HG02852 (cell line): Measurements from ENCODE around the gene TRPM3.

Source experiments
- ATAC-seq: cut with Tn5 transposase; IDR thresholded peaks from one replicate; pipeline ENCODE4 v1.9.1; 2021; ENCODE audit warnings: mild to moderate bottlenecking, moderate library complexity; ENCODE audit not compliant: unreplicated experiment

The TRPM3 gene

DNA sequence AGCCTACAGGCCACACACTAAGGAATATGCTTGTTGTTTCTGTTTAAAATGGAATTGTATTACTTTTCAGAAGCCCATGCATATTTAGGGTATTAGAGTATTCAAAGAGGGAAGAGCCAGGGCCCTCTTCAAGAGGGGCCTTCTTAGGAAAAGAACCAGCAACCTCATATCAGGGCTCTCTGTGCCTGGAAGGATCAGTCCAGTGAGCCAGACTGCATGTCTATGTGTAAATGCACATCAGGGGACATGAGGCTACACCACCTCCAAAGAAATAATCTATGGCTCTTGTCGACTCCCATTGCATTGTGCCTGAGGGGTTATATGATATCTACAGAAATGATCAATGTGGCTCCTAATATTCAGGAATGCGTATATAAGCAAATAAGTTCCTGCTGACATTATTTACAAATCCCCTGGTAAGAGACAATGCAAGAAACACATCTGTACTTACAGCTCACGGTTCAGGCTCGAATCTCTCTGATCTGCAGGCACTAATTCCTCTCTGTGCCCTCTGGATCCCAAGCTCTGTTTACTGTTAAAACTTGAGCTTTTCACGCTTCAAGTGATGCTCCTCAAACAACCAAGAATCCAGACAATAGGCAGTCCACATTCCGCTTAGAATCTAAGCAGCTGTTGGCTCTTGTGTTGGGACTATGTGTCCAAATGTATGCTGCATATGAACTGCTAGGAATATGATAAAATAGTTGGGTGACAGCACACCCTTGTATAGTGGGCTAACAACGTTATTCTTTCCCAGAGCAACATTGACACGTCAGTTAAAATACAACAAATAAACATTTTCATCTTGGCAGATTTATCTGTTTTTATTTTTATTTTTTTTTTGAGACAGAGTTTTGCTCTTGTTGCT lies 556.7 kb downstream of the TRPM3 start:
- ATAC-seq = no peak

DNA sequence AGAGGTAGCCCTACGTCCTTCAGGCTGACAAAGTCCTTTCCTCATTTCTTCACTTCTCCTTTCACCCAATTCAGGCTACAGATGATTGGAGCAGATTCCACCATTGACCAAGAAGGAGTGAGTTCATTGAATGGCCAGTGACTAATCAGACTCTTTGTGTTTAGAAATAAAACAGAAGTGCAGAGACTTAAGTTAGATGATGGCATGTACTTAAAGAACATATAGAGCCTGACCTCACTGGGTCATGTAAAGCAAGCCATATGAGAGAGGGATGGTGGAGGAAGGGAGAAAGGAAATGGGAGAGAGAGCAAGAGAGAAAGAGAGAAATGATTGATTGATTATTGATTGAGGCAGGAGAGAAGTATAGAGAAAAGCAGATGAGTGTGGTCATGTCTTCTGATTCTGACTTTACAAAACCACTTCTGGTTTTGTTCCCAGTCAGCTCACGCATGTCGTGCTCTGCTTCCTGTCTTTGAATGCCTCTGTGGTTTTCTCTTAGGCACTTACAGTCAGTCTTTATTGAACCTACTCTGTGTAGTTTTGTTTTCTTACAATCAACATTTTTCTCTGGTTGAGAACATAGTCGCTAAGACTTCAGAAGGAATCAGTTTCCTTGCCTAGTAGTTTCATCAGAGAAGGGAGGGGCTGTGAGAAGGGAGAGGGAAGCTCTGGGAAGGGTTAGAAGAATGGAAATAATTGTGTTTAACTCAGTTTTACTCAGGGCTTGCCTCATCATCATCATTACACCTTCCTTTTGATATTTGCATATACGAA lies 557.8 kb downstream of the TRPM3 start:
- ATAC-seq = peak; percentile 99

DNA sequence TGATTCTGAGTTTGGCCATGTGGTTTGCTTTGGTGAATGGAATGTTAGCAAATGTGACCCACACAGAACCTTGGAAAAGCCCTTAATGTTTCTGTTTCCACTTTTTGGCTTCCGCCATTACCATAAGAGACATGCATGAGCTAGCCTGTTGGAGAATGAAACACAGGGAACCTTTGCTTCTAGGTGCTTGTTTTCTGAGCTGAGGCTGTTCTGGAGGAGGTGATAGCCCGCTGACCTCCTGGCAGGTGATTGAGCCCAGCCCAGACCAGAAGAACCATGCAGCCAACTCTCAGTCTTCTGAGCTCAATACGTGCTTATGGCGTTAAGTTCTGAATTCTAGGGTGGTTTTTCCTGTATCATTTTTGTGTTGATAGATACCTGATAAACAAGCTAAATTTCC lies 558.4 kb downstream of the TRPM3 start:
- no peak for ATAC-seq

DNA sequence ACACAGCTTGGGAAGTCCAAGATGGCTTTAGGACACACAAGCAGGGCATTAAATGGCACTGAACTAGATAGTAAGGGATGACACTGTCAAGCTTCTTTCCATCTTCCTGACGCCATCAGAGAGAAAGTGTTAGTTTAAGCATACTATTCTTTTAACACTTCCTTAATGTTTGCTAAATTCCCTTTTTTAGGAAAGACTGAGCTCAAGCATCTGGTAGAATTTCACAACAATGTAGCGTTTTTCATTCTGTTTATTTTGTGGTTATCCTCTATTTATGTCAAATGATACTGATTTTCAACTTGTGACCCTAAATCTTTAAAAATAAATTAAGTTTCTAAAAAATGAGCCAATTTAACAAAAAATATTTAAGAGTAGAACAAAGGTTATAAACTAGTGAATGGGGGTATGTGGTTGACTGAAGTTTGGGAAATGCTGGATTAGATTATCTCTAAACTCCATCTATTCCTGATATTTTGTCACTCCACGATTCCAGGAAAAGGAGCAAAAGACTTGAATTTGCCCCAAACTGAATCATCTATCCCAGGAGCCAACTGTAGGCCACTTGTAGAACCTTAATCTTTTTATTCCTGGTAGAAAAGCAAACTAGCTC lies 559.5 kb downstream of the TRPM3 start:
- ATAC-seq = no peak

DNA sequence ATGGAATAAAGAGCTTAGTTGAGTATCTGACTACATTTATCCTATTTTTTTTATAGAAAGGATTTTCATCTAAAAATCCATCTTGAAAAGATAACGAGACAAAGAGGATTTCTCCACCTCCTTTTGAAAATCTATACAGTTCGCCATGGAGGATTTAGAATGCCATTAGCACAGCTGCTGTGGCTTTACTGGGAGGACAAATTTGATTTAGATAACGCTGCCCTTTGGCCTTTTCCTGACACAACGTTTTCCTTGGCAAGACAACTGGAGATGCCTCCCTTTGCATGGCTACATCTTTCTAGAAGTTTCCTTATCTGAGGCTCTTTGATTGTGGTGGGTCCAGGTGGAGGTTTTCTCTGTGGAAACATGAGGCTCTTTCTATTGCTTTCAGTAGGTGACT lies 560.3 kb downstream of the TRPM3 start:
- no peak for ATAC-seq

DNA sequence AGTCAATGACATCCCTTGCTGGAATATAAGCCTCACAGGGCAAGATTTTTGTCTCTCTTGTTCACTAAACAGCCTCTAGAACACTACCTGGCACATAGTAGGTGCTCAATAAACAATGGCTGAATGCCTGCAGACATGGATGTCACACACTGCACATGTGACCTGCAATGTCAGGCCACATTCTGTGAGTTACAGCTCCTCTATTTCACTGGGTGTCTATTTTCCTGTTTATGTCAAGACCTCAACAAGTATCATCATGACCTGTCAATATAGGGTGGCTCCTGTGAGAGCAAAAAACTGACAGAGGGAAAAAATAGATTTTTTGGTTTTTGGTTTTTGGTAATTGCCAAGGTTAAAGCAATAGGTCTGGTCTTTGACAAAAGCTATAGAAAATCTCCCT lies 562.3 kb downstream of the TRPM3 start:
- ATAC-seq = no peak

DNA sequence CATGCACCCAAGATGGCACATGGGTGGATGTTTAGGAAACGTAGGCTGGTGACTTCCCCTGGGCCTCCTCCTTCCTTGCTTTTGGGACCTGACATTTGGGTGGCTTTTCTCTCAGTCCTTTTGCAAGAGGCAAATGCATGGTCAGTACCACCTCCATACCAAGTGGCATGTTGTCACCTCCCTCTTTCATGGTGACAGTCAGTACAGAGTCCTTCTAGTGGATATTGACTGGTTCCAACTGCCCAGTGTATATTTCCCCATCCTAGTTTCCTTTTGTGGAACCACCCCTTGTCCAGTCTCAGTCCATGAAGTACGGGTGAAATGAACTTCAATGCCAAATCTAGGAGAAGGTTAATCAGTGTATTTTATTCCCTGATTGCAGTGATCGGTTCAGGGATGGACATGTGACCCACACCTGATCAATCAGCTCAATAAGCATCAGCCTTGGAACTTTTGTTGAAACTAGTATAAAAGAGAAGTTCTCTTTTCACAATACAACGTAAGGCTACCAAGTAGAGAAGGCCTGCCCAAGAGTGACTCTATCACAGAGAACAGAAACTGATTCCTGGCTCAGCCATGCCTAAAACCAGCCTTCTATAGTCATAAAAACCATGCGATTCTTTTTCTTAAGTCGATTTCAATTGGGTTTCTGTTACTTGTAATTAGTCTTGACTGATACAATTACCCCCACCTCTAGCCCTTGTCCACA lies 563.6 kb downstream of the TRPM3 start:
- ATAC-seq = peak; percentile 91

DNA sequence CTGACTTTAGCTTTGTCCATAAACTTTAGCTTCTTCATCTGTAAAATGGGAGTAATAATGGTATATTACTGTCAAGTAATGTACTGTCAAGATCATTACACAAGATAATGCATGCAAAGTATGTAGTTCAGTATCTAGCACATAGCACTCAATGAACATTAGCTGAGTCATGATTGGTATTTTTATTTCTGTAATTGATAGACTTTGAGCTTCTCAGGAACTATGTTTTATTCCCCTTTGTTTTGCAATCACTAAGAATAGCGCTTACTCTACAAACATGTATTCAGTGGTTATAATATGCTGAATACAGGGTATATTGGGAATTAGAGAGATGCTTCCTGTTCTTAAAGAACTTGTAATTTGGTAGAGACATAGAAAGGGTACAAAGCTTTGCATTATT lies 564.6 kb downstream of the TRPM3 start:
- no peak for ATAC-seq

DNA sequence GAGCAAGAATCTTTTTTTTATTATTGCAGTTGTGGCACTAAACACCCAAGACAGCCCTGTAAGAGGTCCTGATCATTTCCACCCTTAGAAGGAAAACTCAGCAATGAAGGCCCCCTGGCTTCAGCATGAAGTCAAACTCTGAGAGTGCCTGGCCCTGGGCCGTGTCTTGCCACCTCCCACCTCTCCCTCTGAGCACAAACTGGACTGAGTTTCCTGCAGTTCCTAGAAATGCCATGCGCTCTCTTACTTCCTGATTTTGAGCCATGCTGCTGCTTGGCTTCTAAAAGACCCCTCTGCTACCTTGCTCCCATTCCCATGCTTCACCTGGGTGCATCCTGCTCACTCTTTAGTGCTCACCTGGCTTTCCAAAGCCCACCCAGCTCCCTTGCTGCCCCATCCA lies 566.5 kb downstream of the TRPM3 start:
- ATAC-seq = no peak

DNA sequence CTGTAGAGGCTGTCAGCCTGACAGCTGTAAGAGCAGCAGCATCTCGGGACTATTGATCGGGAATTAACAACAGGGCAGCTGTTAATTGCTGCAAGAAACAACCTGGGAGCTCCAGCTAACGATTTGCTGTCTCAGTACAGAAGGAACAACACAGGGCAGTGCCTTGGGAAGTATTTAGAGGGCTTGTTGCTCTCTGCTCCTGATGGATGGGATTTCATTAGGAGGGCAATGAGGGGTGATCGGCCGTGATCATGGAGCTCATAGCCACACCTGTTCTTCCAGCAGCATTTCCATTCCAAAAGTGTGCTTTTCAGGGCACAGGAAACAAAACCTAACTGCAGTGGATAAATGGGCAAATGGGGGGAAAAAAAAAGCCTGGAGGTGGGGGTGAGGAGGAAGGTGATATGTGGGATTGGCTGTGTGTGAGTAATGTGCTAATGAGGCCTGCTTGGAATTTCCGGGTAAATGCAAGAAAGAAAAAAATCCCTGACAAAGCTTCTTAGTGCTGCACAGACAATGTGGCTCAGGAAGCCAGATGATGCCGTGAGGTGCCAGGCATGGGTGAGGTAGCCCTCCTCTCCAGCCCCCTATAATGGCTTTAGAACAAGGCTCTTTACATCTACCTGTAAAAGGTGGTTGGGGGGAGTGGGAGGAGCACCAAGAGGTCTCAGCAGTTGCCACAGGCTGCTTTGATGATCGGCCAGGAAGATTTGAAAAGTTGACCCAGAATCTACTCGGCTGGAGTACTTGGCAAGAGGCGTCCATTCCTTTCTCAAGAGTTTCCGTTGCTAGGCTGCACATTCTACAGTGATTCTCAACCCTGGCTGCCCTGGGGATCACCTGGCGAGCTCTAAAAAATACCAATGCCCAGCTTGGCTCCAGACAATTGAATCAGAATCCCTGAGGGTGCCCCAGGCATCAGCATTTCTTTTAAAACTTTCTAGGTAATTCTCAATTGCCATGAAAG lies 567.4 kb downstream of the TRPM3 start:
- ATAC-seq = no peak

DNA sequence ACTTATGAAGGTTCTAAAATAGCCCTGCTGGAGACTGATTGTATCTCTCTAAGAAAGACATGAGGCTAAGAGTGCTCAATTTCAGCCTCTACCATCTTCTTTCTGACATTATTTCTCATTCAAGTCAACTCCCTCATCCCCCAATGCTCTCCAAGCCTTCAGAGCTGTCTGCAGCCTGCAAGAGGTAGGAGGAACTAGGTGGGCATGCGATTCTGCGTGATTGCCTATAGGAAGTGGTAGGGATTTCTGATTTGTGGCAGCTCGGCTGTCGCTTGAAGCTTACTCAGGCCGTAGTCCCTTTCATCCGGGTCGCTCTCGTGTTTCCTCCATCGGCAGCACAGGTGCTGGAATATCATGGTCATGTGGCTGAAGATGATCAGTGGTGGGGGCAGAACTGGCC lies 568.9 kb downstream of the TRPM3 start:
- no peak for ATAC-seq

DNA sequence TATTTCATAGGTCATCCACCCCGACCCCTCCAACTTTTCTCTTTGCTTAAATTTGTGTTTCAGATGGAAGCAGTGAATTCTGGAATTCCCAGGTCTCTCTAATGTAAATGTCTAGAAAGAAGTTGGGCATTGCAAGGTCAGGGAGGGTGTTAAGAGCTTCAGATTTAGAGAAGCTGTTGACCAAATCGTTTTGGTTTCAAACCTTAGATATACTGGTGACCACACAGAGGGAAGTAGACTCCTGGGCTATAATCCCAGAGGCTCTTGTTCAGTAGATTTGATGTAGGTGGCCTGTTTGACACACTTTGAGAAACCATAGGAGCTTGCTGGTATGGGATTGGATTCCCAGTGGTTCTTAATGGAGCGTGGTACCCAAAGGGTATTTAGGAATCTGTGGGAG lies 569.6 kb downstream of the TRPM3 start:
- no peak for ATAC-seq

DNA sequence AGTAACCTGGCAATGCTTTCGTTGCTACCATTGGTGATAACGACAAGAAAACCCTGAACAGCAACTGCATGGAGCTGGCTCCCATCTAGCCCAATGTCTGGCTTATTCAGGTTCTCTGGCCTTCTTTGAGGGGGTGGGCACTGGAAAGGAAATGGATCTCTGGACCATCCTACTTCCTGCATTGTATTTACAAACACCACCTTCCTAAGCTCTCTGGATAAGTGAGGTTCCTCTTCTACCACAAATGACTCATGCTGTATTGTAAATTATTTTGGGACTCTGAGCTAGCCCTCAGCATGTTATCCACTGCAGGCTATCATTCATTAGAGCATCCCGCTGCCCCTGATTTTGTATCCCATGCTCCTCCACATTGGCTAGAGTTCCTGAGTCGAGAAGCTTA lies 570.0 kb downstream of the TRPM3 start:
- ATAC-seq = no peak

DNA sequence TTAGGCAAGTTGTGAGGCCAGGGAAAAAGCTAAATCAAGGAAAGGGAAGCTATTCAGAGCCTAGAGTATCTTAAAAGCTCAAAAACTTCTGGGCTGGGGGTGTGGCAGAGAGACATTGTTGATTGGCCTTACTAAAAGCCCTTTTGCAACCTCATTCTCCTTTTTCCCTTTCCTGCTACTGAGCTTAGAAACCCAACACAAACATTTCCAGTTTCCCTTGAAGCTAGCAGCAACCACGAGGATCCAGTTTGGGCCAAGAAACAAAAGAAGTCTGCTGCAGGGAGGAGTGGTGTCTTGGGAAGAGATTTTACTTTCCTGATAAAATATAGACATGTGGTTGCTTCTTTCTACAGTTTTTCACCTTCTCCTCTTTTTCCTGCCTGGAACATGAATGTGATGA lies 571.5 kb downstream of the TRPM3 start:
- no peak for ATAC-seq

DNA sequence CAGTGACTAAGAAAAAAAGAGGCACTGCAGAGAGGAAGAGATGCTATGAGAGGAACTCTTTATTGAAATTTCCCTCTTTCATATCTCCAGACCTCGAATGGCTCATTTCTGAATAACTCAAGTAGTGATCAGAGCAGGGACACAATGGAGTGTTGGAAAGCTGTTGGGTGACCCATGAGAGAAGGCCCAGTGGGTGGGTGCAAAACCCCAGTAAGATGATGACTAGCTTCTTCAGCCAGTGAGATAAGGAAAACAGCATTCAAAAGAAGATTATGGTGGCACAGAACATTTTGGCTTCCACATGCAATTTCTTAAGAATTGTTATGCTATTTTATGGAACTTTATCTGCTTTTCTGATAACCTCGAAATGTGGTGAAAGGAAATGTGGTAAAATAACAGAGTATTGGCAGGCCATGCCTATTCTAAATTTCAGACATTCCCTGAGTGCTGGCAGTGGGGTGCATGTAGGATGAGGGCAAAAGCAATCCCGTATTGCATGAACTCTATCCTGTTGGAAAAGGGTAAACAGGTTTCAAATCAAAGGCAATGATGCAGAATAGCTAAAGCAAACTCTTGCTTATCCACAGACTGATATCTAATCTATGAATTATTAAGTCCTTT lies 579.0 kb downstream of the TRPM3 start:
- no peak for ATAC-seq

DNA sequence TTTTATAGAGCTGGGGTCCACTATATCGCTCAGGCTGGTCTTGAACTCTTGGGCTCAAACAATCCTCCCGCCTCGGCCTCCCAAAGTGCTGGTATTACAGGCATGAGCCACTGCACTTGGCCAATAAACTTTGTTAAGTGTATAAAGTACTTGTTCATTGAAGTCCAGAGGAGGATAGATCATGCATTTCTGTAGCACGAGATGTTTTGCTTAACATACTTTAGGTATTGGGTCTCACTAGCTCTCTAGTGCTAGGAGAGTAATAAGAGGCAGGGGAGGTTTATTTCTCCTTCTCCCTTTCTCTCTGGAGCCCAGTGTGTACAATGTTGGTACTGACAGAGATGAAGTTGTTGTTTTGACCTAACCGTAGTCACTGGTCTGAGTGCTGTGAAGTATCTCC lies 581.4 kb downstream of the TRPM3 start:
- ATAC-seq = no peak

DNA sequence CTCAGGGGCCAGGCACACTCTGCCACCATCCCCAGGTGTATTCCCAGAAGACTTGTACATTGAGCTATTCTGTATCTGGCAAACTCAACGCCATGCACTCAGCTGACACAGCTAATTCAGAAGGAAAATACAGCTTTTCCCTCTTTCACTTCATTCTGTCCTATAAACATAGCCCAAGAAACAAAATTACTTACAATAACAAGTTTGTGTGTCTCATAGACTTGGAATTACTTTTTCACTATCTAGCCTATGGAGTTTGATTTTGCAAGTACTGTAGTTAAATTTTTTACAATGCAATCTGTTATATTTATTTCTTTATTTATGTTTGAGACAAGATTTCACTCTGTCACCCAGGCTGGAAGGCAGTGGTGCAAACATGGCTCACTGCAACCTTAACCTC lies 581.9 kb downstream of the TRPM3 start:
- no peak for ATAC-seq

DNA sequence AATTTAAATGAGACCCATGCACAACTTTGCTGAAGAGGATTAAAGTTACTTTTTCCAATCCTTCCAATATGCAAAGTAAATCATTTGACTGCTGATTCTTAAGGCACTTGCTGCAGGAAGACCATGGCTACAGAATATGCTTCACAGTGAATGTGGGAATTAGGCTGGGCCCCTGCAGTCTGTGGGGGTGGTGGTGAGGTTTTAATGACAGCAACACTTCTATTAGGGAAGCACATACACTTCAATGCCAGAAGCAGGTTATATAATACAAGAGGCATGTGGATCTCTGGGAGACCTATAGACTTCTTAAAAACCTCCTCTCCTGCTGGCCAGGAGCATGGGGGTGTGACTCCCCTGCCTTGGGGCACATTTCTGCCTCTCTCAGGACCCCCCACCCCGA lies 582.4 kb downstream of the TRPM3 start:
- ATAC-seq = no peak

DNA sequence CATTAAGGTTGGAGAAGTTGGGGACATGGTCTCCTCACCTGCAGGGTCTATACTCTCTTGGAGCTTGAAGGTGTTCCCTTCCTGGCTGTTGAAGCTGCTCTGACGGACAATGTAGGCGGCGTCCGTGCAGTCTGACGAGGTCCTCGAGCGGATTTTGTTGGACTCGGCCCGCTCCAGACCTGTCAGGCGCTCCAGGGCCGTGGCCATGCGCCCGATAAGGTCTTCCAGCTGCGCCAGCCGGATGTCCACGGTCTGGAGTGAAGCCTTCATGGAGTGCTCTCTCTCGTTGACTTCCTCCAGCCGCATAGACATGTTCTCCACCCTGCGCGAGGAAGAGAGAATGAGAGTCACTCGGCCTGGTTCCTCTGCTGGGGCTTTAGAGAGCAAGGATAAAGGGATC lies 584.3 kb downstream of the TRPM3 start:
- no peak for ATAC-seq
